ENCODE results near the gene LRMDA.
"Not testable (repeated sequence)": the region's sequence is repeated elsewhere in the genome, so short reads cannot be mapped to it uniquely, and the experiment has no call there.

LRMDA gene

DNA sequence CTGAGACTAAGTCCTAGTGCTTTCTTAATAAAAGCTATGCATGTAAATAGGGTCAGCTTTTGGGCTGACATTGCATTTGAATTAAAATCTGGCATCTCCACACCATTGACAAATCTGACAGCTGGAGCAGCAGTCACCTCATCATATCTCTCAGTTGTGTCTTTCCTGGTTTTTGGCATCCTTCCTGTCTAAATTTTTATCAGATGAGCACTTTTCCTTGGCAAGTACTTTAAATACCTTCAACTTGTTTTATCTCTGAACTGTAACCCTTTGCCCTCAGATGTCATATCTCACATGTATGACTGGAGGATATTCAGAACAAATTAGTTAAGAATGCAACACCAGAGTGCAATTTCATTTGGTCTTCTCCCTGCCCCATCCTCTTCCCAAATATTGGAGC, 1066.2 kb downstream of the LRMDA start:
- DNase-seq (ENCODE audit: low read depth) = no peak

DNA sequence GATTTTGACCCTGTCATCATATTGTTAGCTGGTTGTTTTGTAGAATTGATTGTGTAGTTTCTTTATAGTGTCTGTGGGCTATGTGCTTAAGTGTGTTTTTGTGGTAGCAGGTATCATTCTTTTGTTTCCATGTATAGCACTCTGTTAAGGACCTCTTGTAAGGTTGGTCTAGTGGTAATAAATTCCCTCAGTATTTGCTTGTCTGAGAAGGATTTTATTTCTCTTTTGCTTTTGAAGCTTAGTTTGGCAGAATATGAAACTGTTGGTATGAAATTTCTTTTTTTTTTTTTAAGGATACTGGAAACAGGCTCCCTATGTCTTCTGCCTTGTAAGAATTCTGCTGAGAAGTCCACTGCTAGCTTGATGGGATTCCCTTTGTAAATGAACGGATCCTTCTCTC, 1073.4 kb downstream of the LRMDA start:
- no peak for DNase-seq (ENCODE audit: low read depth)

DNA sequence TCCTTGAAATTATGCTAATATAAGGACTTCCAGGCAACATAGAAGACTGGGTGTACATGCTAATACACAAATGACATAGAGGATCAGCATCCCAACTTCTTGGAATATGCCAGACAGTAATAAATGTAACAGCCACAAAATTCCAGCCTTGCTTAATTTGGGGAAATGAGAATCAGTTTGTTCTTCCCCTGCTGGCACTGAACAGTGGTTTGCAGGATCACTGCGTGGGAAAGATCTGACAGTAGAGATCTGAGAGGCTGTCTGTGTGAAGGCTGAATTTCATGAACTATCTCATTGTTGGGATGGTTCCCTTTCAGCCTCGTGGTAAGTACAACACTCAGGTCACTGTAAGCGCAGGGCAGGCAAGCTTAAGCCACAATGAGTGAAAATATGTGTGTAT, 1078.0 kb downstream of the LRMDA start:
- DNase-seq (ENCODE audit: low read depth) = no peak

DNA sequence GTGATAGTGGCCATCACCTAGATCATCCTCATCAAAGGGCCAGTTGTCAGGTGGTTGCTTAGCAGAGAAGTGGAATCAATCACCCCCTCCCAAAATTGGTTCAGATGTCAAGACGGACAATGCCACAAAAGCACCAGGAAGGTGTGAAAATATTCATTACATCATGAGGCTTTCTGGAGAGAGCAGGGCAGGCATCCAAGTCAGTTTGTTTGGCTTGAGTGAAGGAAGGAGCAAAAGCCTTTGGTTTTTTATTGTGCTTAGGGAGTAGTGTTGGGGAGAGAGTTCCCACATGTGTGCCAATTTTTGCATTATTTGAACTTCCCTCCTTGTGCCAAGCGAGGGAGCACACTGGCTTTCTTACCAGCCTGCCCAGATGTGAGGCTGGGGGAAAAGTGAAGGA, 1082.9 kb downstream of the LRMDA start:
- no peak for DNase-seq (ENCODE audit: low read depth)

DNA sequence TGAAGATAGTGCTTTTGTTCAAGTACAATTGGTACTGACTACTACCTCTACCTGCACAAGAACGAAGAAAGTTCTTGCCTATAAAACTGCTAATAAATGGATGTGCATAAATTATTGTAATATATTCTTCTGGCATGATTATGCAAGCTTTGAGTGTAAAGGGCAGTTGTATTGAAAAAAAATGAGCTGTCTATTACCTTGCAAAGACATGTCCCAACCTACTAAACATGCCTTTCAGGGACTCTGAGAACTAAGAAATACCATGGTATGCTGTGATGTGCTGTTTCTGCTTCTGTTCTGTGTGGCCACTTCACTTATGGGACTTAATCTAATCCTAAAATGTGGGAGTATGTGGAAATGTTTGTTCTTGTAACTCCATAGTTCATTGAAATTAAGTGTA, 1083.4 kb downstream of the LRMDA start:
- no peak for DNase-seq (ENCODE audit: low read depth)

DNA sequence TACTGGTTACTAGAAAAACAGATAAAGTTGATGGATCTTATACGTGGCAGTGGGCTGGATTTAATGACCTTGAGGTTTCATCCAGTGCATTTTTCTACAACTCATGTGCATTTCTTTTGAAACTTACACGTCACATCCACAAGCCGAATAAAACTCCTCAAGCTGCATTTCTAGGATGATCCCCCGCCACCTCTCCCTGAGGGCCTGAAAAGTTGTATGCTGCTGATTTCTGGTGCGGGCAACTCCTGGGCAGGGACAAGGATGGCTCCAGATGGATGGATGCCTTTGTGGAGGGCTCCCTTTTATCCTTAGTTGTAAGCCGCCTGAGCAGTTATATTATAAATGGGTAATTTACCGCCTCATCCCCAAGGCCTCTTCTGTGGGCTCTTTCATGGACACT, 1091.1 kb downstream of the LRMDA start:
- DNase-seq (ENCODE audit: low read depth) = no peak

DNA sequence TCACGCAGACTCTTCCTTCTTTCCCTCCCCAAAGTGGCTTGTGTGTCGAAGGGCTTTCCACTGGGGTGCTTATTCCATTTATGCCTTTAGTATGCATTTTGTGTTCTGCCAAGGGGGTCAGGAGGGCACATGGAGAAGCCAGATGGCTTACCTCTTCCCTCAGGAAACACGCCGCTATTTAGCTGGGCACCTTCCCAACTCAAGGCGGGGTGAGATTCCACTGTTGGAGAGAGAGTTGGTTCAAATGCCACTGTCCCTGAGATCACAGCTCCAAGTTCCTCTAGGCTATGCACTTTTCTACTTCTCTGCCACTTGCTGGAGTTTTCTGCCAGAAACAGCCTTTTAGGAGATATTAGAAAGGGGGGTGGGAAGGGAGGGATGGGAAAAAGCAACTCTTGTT, 1091.8 kb downstream of the LRMDA start:
- no peak for DNase-seq (ENCODE audit: low read depth)

DNA sequence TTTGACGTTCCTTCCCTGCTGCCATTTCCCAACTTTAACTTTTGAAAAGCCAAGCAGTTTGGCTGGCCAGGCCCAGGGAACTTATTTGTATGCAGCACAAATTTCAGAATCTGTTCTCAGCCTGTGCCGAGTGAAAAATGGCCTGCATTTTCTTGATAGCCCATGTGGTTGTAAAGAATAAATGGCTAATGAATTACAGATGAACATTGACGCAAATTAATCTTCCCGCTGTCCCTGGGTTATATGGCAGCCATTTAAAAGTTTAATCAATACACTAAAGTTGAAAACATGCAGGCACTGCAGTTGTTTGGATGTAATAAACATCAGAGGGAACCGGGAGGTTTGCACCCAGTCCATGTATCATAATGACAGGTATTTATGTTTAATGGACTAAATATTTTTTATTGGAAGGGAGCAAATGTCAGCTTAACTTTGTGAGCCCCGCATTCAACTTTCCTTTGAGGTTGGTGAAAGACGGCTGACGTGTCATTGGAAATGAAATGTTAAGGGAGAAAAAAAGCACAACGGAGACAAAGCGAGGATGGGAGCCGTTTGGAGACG, 1092.4 kb downstream of the LRMDA start:
- DNase-seq (ENCODE audit: low read depth) = no peak

DNA sequence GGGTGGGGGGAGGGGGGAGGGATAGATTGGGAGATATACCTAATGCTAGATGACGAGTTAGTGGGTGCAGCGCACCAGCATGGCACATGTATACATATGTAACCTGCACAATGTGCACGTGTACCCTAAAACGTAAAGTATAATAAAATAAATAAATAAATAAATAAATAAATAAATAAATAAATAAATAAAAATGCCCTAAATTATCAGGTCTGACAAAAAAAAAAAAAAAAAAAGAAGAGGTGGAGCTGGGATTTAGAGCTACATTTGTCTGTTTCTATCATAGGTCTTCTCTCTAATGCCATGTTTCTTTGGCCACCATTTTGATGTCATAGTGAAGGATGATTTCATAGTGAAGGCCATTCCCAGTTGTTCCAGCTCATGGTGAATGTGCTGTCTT, 1095.4 kb downstream of the LRMDA start:
- not testable (repeated sequence) for DNase-seq (ENCODE audit: low read depth)

DNA sequence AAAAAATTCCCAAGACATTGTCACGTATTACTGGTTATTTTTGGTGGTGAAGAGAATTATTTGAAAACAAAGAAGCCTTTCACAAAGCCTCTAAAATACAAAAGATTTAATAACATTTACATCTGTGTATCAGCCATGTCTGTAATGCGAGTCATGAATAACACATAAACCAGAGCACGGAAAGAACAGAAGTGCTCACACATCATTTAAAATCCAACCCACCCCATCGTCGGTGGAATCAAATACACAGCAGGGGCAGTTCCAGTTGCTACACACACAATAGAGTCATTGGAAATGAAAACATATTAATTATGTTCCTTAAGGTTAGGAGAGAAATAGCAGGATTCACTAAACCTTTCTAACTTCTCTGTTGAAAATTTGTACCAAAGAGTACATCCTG, 1108.9 kb downstream of the LRMDA start:
- no peak for DNase-seq (ENCODE audit: low read depth)

DNA sequence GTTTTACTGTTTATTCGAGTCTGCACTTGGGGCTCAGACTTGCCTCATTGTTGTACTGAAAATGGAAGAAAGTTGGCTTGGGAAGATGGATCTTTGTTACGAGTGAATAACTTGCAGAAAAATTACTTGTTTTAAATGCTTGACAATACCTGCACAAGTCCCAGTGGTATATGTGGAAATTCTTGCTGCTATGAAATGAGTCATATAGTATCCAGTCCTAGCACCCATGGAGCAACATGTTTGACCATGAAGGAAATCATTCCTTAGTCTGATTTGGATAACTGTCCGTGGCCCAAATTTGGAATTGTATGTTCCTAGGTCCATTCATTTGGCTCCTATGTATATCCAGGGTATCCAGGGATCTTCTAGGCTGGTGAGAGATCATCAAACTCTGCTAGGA, 1109.4 kb downstream of the LRMDA start:
- no peak for DNase-seq (ENCODE audit: low read depth)

DNA sequence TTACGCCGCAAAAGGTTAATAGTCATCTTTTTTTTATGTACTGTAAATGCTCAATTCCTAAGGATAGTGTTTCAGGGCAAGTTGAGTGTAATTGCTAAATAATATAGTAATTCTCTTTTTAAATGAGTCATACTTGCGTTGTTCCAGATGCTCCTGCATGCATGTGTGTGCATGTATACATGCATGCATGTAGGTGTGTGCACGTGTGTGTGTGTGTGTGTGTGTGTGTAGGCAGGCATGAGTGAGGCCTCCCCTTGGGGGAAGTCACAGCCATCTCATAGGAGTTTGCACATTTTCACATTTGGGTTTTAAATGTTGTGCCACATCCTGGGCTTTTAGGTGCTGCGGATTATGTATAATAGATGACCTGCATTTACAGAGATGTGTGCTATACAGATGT, 1110.4 kb downstream of the LRMDA start:
- no peak for DNase-seq (ENCODE audit: low read depth)

DNA sequence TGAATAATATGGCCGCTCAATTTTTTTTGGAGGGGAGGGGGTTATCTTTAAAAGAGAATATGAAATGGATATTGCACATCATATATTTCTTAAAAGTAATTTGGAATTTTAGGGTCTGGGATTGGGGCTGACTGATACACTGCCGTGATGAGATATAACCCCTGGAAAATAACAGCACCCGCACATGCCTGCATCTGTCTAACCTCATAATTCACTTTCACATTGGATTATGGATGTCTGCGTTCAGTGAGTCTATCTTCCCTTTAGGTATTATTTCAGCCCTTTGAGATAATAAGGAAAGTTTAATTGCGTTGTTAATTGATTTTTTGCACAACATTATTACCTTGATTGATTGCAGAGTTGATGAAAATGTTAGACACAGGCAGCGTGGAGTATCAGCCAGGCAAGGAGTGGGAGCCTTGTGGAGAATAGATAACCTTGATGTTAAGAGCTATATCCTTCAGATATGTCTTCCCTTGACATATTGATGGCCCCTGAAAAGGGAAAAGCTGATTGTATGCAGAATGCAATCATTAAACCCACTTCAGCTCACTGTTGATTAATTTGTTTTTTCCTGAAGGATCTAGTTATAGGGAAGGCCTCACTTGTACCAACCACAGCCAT, 1111.0 kb downstream of the LRMDA start:
- DNase-seq (ENCODE audit: low read depth) = no peak

DNA sequence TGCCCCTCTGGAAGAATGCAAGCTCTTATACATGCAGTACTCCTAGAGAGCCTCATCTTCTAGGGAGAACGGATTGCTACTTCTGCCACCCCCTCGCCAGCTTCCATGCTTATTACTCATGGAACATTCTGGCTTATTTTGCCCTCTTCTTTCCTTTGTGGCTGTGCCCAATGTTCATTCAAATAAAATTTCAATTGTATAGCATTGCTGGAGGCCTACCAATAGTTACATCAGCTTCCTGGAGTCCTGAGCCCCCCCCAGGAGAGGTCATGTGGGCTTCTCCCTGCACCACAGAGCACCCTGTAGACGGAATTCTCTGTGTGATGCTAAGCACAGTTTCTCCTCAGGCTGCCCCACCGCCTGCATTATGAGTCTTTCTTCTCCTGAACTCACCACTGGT, 1112.2 kb downstream of the LRMDA start:
- no peak for DNase-seq (ENCODE audit: low read depth)

DNA sequence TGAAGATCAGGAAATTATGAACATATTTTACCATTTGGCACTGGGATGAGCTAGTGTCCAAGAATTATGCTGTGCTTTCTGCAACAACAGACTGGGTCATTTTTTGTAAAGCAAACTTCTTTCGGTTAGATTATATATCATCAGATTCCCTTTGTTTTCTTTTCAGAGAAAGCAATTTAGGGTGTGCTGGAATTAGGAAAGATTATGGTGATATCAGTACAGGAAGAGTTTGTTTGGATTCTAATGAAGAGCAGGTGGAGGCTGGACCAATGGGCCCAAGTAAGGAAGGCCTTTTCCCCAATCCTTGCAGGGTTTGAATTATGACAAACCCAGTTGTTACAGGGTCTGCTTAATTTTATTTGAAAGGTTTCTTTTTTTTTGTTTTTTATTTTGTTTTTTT, 1113.4 kb downstream of the LRMDA start:
- no peak for DNase-seq (ENCODE audit: low read depth)

DNA sequence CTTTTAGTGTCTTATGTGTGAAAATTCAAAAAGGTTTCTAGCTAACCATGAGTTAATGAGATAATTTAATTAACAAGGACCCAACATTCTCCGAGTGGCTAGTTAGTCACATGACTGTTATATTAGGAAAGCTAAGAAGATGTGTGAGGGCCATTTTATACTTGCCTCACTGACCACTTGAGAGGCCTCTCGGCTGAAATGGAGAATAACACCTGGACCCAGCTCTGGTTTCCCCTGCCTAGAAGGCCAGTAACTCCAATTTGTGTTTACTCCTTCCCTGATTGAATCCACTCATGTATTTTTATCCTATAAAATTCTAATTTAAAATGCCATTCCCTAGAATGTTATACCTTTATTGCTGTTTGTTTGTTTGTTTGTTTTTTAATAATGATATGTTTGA, 1115.0 kb downstream of the LRMDA start:
- no peak for DNase-seq (ENCODE audit: low read depth)

DNA sequence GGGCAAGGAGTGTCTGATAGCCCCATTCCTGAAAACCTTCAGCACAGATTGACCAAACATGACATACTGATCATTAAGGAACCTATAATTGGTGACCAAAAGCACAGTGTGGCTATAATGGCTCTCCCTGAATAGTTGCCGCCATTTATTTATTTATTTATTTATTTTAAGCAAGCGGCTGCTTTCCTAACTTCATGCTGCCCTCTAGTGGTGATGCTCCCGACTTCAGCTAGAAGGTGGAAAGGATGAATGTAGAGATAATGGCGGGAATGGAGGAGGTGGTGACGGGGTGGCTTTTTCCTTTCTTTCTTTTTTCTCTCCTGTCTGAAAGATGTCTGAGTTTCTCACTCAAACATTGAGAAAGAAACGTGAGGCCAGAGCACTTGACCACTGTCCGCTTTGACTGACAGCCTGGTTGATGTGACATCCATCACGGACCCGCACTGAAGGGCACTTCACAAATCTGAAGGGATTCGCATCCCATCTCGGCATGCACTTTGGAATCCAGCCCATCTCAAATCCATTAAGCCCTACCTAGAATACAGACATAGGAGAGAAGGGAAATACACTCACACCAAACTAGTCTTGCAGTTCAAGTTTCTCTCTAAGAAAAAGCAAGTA, 1116.0 kb downstream of the LRMDA start:
- DNase-seq (ENCODE audit: low read depth) = peak; percentile 4

DNA sequence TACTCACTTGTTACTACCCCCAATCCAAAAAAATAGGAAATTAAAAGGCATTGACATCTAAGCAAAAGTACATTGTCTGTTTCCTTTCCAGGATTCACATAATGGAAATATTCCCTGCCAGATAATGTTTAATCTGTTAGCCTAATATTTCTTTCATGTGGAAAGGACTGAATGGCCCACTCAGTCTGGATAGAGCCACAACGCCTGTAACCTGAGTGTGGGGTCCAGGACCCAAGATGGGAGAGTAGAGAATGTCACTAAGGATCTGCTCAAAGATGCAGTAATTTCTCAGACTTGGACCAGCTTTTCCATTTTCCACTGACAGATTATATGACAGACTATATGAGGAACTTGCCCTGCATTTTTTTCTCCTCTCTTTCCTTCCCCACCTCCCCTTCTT, 1117.3 kb downstream of the LRMDA start:
- DNase-seq (ENCODE audit: low read depth) = no peak

DNA sequence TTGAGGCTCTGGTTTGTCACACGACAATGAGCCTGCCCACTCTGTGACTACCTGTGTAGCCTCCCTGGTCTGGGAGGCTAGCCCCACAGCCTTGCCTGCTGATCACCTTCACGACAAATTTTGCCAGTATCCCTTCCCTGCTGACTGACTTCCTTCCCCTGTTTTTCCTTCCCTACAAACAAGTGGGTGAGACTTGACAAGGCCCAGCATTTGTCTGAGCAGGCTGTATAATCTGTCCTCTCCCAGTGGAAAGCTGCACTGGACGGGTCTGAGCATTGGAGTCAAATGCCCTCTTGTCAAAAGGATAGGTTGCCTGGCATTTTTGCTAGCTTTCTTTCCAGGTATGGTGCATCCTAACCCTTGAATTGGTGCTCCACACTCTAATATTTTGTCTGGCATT, 1117.7 kb downstream of the LRMDA start:
- no peak for DNase-seq (ENCODE audit: low read depth)

DNA sequence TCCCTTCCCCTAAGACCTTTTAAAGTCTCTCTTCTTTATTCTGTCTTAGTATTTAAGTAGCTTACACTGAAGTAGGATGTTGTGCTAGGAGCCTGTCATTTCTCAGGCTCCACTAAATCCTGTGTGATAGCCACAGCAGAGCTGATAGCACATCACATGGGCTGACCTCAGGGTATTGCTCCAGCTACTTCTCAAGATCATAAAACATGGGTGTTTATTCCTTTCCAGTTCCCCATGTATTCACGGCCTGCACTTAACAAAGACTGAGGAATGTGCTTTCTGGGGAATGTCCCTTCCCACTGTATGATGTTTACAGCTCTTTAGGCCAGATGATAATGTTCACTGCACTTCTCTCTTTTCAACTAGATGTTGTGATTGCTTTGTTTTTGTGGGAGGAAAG, 1119.4 kb downstream of the LRMDA start:
- DNase-seq (ENCODE audit: low read depth) = no peak

DNA sequence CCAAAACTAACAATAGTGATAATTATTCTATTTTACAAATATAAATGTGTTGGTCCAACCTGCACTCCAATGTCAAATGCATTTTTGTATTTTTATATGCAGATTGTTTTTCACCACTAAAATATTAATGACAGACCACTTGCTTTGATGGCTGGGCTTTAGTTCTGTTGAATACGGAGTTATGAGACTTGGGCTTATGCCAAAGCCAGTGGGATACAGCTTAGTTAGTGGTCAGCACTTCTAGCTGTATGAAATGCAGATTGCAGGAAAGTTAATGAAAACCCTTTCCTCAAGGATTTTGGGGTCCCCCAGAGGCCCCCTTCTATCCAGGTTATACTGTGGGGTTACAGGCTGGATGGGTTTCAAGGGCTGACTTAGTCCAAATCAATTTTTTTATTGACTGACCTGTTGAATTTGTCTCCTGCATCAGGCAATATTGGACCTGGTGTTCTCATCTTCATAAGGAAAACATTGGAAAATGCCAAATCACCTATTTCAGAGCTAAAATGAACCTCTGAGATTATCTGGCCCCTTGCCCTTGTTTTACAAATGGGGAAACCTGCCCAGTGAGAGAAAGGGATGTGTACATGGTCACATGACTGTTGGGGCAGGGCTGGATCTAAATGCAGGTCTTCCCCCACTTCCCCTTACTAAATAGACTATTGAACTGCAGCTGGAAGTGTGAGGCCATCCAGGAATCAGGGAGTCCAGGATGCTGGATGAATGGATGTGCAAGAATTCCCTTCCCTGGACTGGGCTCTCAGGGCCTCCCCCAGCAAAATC, 1120.9 kb downstream of the LRMDA start:
- DNase-seq (ENCODE audit: low read depth) = no peak

DNA sequence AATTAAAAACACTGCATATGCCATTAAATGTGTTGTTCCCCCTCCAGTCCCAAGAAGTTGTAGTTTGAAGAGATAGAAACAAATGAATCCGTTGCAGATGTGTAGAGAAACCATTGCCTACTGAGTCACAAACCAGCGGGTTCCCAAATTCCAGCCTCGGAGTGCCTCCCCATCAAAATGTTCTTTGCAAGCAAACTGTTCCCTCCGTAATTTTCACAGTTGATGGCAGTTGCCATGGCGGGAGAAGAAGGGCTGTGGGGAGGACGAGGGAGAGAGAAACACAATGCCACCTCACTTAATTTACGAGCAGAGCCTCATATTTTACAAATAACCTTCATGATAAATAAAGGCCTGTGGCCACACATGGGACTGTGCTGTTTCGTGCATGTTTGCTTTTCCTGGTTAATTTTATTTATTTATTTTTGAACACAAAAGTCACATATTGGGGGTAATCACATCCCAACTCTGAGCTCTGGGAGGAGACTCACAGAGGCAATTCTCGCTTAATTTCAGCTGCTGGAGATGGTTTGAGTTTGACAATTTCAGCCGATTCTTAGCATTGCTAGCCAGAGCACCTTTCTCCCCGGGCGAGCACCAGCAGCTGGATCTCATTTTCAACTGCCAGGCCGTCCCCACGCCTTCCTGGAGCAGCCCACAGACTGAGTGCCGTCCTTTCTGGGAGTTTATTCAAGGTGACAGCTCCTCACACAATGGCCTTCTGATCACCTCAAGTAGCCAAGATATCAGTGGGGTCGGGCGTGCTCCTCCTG, 1122.0 kb downstream of the LRMDA start:
- DNase-seq (ENCODE audit: low read depth) = no peak

DNA sequence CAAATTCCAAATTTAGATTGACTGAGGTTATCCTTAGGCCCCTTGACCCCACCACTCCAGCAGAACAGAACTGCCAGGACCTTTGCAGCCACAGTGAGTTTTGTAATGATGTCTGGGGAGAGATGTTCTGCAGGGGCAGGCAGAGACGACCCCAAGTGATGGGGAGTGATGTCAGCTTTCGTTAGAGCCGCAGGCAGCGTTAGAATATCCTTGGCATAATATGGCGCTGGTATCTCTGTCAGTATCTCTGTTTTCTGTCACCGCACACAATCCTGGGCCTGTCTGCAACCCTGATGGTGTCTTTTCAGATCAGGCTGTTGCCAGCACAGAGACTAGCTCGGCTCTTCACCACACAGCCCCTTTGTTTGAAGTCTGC, 1122.6 kb downstream of the LRMDA start:
- DNase-seq (ENCODE audit: low read depth) = no peak

Measured in stimulated activated CD8-positive, alpha-beta memory T cell treated with anti-CD3 and anti-CD28 coated beads, Interleukin-7, amount 100 ng/mL, for 24 hours (primary cell).